GM18870 (cell line): ENCODE measurements around the gene YPEL3.
A peak's percentile ranks its signal among the peaks of the same experiment; 100 is the strongest.

Experiments used
- ATAC-seq: cut with Tn5 transposase; IDR thresholded peaks from one replicate; pipeline ENCODE4 v1.9.1; 2021; ENCODE audit warnings: moderate library complexity; ENCODE audit not compliant: unreplicated experiment

Gene YPEL3

GRCh38 chr16:30091474-30092372 is 4.3 kb downstream of the YPEL3 start, which contains the start of gene TBX6:
TSS of gene TBX6 (minus strand) at chr16:30091924. CDS start at chr16:30091193, 731 bp downstream.
- ATAC-seq, result peak; percentile 47

- ATAC-seq, result no peak
Observed at GRCh38 chr16:30090610-30091331, 5.2 kb downstream of the YPEL3 start.

GRCh38 chr16:30088832-30089624 is 7.0 kb downstream of the YPEL3 start:
- no peak for ATAC-seq

- ATAC-seq, result no peak
Observed at GRCh38 chr16:30088237-30088831, 7.7 kb downstream of the YPEL3 start.

GRCh38 chr16:30087181-30087898 is 8.7 kb downstream of the YPEL3 start:
- ATAC-seq, result no peak

- no peak for ATAC-seq
Observed at GRCh38 chr16:30086291-30087140, 9.5 kb downstream of the YPEL3 start.

GRCh38 chr16:30085820-30086219 is 10.2 kb downstream of the YPEL3 start:
- ATAC-seq, result no peak

- ATAC-seq, result no peak
Observed at GRCh38 chr16:30085247-30085646, 10.8 kb downstream of the YPEL3 start.

GRCh38 chr16:30084816-30085159 is 11.2 kb downstream of the YPEL3 start:
- ATAC-seq, result no peak

GRCh38 chr16:30084096-30084815 is 11.8 kb downstream of the YPEL3 start:
- ATAC-seq, result no peak

GRCh38 chr16:30083216-30084055 is 12.6 kb downstream of the YPEL3 start:
- ATAC-seq, result no peak

- no peak for ATAC-seq
Observed at GRCh38 chr16:30082545-30083090, 13.4 kb downstream of the YPEL3 start.

GRCh38 chr16:30079480-30079879 is 16.5 kb downstream of the YPEL3 start:
- no peak for ATAC-seq

GRCh38 chr16:30078744-30079143 is 17.3 kb downstream of the YPEL3 start:
- ATAC-seq, result no peak

- no peak for ATAC-seq
Observed at GRCh38 chr16:30077656-30078055, 18.4 kb downstream of the YPEL3 start.

- ATAC-seq, result no peak
Observed at GRCh38 chr16:30076276-30076791, 19.7 kb downstream of the YPEL3 start.
